Endometrial microvascular endothelial cells (primary cell): ENCODE results near the gene SAC3D1. TPM values are rescaled to one million over a fixed set of nuclear protein-coding genes. Genes with fewer than 3 reads are reported as not detected.

Experiments used
- in situ Hi-C: cut with HindIII; loops from 2 replicates; pipeline ENCODE4 v1.10.0; 2017; ENCODE audit warnings: low sequenced_read_pairs, low pct_unique_long_range_greater_than_20kb; ENCODE audit errors: inconsistent ontology term
- total RNA-seq: library from RNA; depleted of rRNA; stranded (reverse); fragments of >200 nt; gene quantifications from one replicate; pipeline ENCODE4 v1.2.3, GENCODE V29; 2015; ENCODE audit errors: inconsistent ontology term

SAC3D1 gene
- total RNA-seq, 1 donor from 2014 or later = 17.8 TPM

- in situ Hi-C loops = no loop called here
Observed at GRCh38 chr11:65083834-65084597, 43.0 kb downstream of the SAC3D1 start, which contains the start of the genes CDCA5 and ZFPL1. Gene CDCA5 (minus strand): TSS chr11:65084040. CDS start chr11:65083978, 62 bp downstream. Gene ZFPL1 (plus strand): TSS chr11:65084222. CDS start chr11:65084699, 477 bp downstream.

DNA sequence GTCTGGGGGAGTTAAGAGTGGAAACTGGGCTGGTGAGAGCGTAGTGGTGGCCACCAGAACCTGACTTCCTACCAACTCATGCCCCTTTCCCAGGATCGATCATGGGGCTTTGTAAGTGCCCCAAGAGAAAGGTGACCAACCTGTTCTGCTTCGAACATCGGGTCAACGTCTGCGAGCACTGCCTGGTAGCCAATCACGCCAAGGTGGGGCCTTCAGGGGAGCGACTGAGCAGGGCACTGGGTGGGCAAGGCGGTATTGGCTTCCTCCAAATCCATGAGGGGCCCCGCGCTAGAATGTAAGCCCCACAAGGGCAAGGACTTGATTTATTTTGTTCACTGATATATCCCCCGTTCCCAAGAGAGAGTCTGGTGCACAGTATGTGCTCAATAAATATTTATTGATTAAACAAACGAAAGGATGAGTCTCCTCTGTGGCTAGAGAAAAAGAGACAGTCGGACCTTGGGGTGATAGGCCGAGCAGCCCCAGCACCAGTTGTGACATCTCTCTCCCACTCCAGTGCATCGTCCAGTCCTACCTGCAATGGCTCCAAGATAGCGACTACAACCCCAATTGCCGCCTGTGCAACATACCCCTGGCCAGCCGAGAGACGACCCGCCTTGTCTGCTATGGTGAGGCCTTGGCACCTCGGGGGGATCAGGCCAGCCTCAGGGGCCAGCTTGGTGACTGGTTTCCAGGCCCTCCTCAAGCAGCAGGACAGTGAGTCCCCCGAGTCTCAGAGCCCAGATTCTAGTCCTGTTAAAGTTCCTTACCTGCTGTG is 43.8 kb downstream of the SAC3D1 start:
- in situ Hi-C loops = no loop called here

- in situ Hi-C loops = no loop called here
Observed at GRCh38 chr11:65085446-65085845, 44.4 kb downstream of the SAC3D1 start.

DNA sequence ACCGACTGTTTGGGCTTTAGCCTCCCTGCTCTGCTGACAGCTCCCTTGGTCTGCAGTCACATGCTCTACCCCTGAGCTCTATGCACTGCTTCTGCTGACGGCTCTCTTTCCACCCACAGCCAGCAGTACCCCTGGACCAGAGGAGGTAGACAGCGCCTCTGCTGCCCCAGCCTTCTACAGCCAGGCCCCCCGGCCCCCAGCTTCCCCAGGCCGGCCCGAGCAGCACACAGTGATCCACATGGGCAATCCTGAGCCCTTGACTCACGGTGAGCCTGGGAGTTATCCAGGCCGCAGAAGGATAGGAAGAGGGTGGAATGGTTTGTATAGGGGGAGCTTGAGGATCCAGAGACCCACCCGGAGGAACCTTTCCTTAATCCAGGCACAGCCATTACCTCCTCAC is 45.8 kb downstream of the SAC3D1 start:
- in situ Hi-C loops = no loop called here

DNA sequence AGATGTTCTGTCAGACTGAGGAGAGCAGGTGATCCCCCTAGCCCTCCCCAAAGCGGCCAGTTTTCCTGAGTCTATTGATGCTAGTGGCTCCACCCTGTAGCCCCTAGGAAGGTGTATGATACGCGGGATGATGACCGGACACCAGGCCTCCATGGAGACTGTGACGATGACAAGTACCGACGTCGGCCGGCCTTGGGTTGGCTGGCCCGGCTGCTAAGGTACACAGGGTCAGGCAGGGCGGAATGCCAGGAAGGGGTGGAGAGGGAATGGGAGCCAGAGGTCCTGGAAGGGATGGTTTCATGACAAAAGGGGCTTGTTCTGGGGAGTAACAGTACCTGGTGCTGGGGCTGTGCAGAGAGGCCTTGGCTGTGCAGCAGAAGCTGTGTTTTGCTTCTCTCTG is 46.2 kb downstream of the SAC3D1 start:
- in situ Hi-C loops = no loop called here

GRCh38 chr11:65087827-65088226 is 46.8 kb downstream of the SAC3D1 start:
- in situ Hi-C loops = no loop called here

DNA sequence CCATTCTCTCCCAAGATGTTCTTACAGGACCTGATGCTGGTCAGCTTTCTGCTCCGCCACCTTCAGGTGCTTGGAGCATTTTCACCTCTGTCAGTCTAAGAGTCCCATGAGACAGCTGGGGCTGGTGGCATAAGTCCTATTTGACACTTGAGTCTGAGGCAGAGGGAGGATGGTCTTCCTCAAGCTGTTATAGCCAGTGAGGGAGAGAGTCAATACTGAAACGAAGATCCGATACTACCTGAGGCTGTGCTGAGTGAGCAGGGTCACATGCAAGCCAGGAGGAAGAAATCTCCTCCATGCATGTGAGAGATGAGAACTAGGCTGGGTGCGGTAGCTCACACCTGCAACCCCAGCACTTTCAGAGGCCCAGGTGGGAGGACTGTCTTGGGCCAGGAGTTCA is 48.6 kb downstream of the SAC3D1 start:
- in situ Hi-C loops = no loop called here

DNA sequence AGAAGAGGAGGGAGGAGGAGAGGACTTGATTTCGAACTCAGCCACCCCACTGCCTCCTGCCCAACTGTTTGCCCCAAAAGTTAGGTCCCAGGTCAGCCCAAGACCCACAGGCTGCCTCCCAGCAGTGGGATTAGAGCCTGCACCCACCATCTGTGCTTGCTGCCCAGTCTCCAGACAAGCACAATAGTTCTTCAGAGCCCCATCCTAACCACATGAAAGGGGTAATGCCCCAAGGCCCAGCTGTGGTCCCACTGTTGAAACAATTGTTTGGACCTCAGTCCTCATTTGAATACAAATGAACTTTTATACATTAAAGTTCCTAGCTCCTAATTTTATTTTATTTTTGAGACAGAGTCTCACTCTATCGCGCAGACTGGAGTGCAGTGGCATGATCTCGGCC is 49.6 kb downstream of the SAC3D1 start:
- in situ Hi-C loops = no loop called here

Other genes with a start within 250 kb of the SAC3D1 start
- 42.8 TPM for gene MAP4K2, start 238.0 kb upstream of the SAC3D1 start, total RNA-seq
- gene MEN1, start 230.7 kb upstream of the SAC3D1 start, total RNA-seq = 34.0 TPM
- gene CDC42BPG, start 196.6 kb upstream of the SAC3D1 start, total RNA-seq = 0.19 TPM
- gene EHD1, start 162.6 kb upstream of the SAC3D1 start, total RNA-seq = 202 TPM
- gene ATG2A, start 124.0 kb upstream of the SAC3D1 start, total RNA-seq = 26.2 TPM
- gene PPP2R5B, start 116.5 kb upstream of the SAC3D1 start, total RNA-seq = 26.5 TPM
- not detected for gene GPHA2, start 105.3 kb upstream of the SAC3D1 start, total RNA-seq
- not detected for gene MAJIN, start 69.1 kb upstream of the SAC3D1 start, total RNA-seq
- 2.8 TPM for gene BATF2, start 44.2 kb upstream of the SAC3D1 start, total RNA-seq
- 92.0 TPM for gene ARL2, start 27.1 kb upstream of the SAC3D1 start, total RNA-seq
- gene SNX15, start 13.8 kb upstream of the SAC3D1 start, total RNA-seq = 17.7 TPM
- 13.3 TPM for gene NAALADL1, start 17.3 kb downstream of the SAC3D1 start, total RNA-seq
- gene CDCA5, start 42.8 kb downstream of the SAC3D1 start, total RNA-seq = 38.7 TPM
- 33.8 TPM for gene ZFPL1, start 43.0 kb downstream of the SAC3D1 start, total RNA-seq
- 219 TPM for gene VPS51, start 55.0 kb downstream of the SAC3D1 start, total RNA-seq
- gene TM7SF2, start 70.7 kb downstream of the SAC3D1 start, total RNA-seq = 16.6 TPM
- gene ZNHIT2, start 76.5 kb downstream of the SAC3D1 start, total RNA-seq = 16.1 TPM
- gene FAU, start 80.9 kb downstream of the SAC3D1 start, total RNA-seq = 393 TPM
- gene MRPL49, start 81.1 kb downstream of the SAC3D1 start, total RNA-seq = 56.2 TPM
- 33.2 TPM for gene SYVN1, start 93.3 kb downstream of the SAC3D1 start, total RNA-seq
- not detected for gene SPDYC, start 129.0 kb downstream of the SAC3D1 start, total RNA-seq
- gene CAPN1, start 140.7 kb downstream of the SAC3D1 start, total RNA-seq = 159 TPM
- 43.5 TPM for gene POLA2, start 220.8 kb downstream of the SAC3D1 start, total RNA-seq